ENCODE measurements around the gene CEBPZ. TPM values are rescaled to one million over a fixed set of nuclear protein-coding genes. Genes with fewer than 3 reads are reported as not detected.

The CEBPZ gene
- total and polyA plus RNA-seq, 11 donors: 17.4 to 50.9 (median 25.5) TPM

DNA sequence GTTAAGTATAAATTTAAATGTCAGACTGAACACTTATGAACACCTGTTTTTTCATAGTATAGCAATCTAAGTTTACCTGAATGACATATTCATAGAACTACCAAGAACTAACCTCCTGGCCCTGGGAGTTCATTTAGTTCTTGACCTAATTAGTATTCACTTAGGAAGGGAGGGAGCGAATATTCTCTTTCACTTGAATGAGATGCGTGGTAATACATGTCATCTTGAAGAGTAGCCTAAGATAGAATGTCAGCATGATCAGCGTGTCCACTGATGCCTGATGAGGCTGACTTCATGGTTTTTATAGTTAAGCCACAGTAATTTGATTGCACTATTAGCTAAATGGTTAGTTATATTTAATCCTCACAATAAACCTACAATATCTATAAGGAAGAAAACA, 13.4 kb upstream of the CEBPZ start:
- 69 to 85% (median 77%) methylated on average over 3 of the region's 3 CpGs for WGBS, 4 donors
- no peaks in the 10 kb centered on the region for H3K27me3 ChIP-seq
- DNase-seq (no peak), ATAC-seq (no peak)
- peak overlapping the region in 3 of 12 donors; percentile 10 to 46 (median 43) for H3K27ac ChIP-seq
- no peaks in the 10 kb centered on the region for H3K9me3 ChIP-seq
- H3K36me3 ChIP-seq: peaks cover 0 to 99% (median 93%) of the 10 kb centered on the region in 9 donors
- TF ChIP-seq, protein P1, sequence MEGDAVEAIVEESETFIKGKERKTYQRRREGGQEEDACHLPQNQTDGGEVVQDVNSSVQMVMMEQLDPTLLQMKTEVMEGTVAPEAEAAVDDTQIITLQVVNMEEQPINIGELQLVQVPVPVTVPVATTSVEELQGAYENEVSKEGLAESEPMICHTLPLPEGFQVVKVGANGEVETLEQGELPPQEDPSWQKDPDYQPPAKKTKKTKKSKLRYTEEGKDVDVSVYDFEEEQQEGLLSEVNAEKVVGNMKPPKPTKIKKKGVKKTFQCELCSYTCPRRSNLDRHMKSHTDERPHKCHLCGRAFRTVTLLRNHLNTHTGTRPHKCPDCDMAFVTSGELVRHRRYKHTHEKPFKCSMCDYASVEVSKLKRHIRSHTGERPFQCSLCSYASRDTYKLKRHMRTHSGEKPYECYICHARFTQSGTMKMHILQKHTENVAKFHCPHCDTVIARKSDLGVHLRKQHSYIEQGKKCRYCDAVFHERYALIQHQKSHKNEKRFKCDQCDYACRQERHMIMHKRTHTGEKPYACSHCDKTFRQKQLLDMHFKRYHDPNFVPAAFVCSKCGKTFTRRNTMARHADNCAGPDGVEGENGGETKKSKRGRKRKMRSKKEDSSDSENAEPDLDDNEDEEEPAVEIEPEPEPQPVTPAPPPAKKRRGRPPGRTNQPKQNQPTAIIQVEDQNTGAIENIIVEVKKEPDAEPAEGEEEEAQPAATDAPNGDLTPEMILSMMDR (IDR thresholded peaks at IDR 0.05): no peak
- no peak for TF ChIP-seq POLR2A (IDR thresholded peaks at IDR 0.05)
- H3K4me1 ChIP-seq: peaks cover 0 to 4% (median 0%) of the 10 kb centered on the region in 12 donors
- intact Hi-C loops (cut with DNase I): loop anchor here in 1 of 10 donors (5.0 kb wide), 1 partner anchor 78 kb away; the partner anchor contains the start of gene PRKD3
- no peak overlapping the region for H3K4me3 ChIP-seq

DNA sequence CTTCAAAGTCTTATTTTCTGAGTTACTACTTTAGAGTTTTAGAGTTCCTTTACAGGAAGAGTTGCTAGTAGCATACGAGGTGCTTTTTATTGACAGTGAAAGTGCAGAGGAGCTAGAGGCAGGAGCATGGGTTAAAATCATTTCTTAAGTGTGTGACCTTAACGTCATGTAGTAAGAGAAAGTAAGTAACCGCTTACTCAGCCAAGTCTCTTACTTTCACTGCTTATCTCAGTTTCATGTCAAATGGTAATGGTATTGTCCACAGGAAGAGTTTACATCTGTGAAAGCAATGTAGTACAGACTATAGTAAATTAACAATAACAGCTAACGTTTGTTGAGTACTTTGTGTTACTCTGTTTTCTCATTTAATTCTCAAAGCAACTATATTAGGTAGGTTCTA, 12.6 kb upstream of the CEBPZ start:
- peaks cover 0 to 4% (median 0%) of the 10 kb centered on the region in 12 donors for H3K4me1 ChIP-seq
- TF ChIP-seq, protein P1 (IDR thresholded peaks at IDR 0.05): no peak
- TF ChIP-seq POLR2A (IDR thresholded peaks at IDR 0.05): no peak
- H3K36me3 ChIP-seq: peaks cover 0 to 99% (median 94%) of the 10 kb centered on the region in 9 donors
- ATAC-seq (peak in 3 of 4 donors; percentile 15 to 95 (median 39)), DNase-seq (no peak)
- intact Hi-C loops (cut with DNase I): loop anchor here in 1 of 10 donors (5.0 kb wide), 1 partner anchor 78 kb away; the partner anchor contains the start of gene PRKD3
- 47 to 59% (median 53%) methylated on average over 4 of the region's 4 CpGs for WGBS, 4 donors
- H3K27ac ChIP-seq: peak overlapping the region in 4 of 12 donors; percentile 10 to 46 (median 42)
- no peaks in the 10 kb centered on the region for H3K9me3 ChIP-seq
- H3K4me3 ChIP-seq: no peak overlapping the region
- no peaks in the 10 kb centered on the region for H3K27me3 ChIP-seq

DNA sequence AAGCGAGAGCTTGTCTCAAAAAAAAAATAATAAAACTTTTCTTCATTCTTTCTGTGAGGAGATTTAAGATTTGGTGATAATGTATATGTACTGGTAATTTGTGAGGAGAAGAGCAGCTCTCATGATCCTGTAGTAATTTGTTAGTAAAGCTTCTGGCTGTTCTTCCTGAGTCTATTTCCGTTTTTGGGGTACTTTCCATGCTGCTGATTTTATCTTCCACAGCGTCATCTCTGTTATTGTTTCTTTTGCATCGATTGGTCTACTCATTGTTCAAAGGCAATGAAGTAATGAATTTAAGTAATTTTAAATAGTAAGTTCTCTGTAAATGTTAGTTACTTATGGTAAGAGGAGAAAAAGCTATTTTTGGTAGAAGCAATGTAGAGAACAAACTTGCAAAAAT, 12.0 kb upstream of the CEBPZ start:
- DNase-seq: no peak
- Histone ChIP-seq H3K27me3 (no peaks in the 10 kb centered on the region), H3K4me1 (peaks cover 0 to 4% (median 0%) of the 10 kb centered on the region in 12 donors), H3K36me3 (peaks cover 0 to 99% (median 94%) of the 10 kb centered on the region in 9 donors), H3K4me3 (no peak overlapping the region), H3K9me3 (no peaks in the 10 kb centered on the region), H3K27ac (peak overlapping the region in 3 of 12 donors; percentile 10 to 43 (median 42))
- intact Hi-C loops (cut with DNase I): loop anchor here in 1 of 10 donors (5.0 kb wide), 1 partner anchor 79 kb away; the partner anchor contains the start of gene PRKD3
- no peak for TF ChIP-seq POLR2A (IDR thresholded peaks at IDR 0.05)
- TF ChIP-seq, protein P1 (IDR thresholded peaks at IDR 0.05): no peak
- ATAC-seq: peak in 1 of 4 donors; percentile 58
- 69 to 82% (median 79%) methylated on average over 4 of the region's 4 CpGs for WGBS, 4 donors

DNA sequence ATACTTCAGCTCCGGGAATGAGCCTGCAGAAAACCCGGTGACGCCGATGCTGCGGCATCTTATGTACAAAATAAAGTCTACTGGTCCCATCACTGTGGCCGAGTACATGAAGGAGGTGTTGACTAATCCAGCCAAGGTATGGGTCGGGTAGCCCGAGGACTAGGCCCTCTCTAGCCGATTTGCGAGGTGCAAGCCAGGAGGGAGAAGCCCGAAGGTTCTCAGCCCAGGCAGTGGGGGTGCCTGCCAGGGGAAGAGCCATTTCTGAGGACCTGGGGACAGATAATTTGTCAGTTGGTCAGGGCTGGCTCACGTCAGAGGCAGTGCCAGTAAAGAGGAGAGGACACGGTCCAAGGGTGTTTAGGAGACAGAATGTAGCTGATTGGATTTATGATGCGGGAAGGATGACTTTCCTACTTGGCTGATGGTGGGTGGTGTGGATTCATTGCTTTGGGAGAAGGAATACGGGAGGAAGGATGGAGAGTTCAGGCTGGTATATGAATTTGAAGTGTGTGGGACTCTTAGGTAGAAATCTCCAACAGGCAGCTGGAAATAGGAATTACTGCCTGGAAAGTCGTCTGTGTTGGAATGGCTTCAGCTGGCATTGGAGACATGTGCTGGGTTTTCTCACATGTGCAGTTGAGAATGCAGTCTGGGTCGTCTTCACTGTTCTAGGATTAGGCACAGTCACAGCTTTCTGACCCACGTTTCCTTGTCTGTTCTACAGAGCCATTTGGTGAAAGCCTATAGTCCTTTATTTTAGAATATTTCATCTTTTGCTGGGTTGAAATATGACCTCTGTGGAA, 936 bp upstream of the CEBPZ start:
- Histone ChIP-seq H3K36me3 (peaks cover 0 to 36% (median 28%) of the 10 kb centered on the region in 9 donors), H3K9me3 (no peaks in the 10 kb centered on the region), H3K27ac (peak overlapping the region in 10 of 12 donors; percentile 86 to 96 (median 93)), H3K27me3 (no peaks in the 10 kb centered on the region), H3K4me3 (peak overlapping the region; percentile 64 to 94 (median 86)), H3K4me1 (peaks cover 9 to 36% (median 28%) of the 10 kb centered on the region in 12 donors)
- DNase-seq (peak in 1 of 5 donors; percentile 41), ATAC-seq (peak; percentile 22 to 37 (median 34))
- WGBS, 4 donors: 12 to 14% (median 13%) methylated on average over 18 of the region's 18 CpGs
- TF ChIP-seq, protein P1 (IDR thresholded peaks at IDR 0.05): no peak
- TF ChIP-seq POLR2A (IDR thresholded peaks at IDR 0.05): no peak
- intact Hi-C loops (cut with DNase I): loop anchor here in 1 of 10 donors (5.0 kb wide), 1 partner anchor 35 kb away; the partner anchor contains the start of gene CEBPZOS
